GM12878 (cell line): ENCODE results near the gene HDAC9. TPM values are rescaled to one million over a fixed set of nuclear protein-coding genes. Genes with fewer than 3 reads are reported as not detected.

ENCODE experiments used
- ATAC-seq: fragments of 200-7000 bp; cut with Tn5 transposase; 3 replicates; pipeline ENCODE4 v1.9.1; 2020; ENCODE audit warnings: mild to moderate bottlenecking, moderate library complexity
- BruUV-seq: library from RNA; stranded (reverse); fragments of 400-500 nt; replicated peaks from 2 replicates; lab custom pipeline; 2021; lab: Mats Ljungman, UMichigan
- CTCF ChIA-PET: fragments of 300-600 bp; sonication (Branson Sonifier 250); formaldehyde crosslinking; extraction: SDS; loops from one replicate; lab custom pipeline; 2021; ENCODE audit warnings: inconsistent platforms; lab: Yijun Ruan, JAX
- POLR2A ChIA-PET: fragments of 350-600 bp; formaldehyde crosslinking; extraction: SDS; loops from one replicate; lab custom pipeline; 2021; ENCODE audit warnings: inconsistent platforms; lab: Charles Lee
- RAD21 ChIA-PET: fragments of 300-600 bp; sonication (Branson Sonifier 250); formaldehyde crosslinking; loops from one replicate; lab custom pipeline; 2023; ENCODE audit warnings: antibody characterized with exemption; ENCODE audit not compliant: unreplicated experiment; lab: Charles Lee
- SMC1A ChIA-PET: fragments of 300-600 bp; sonication (Branson Sonifier 250); formaldehyde crosslinking; loops from one replicate; lab custom pipeline; 2023; ENCODE audit not compliant: unreplicated experiment, uncharacterized antibody; lab: Charles Lee
- DNase-seq: peaks from one replicate; pipeline ENCODE4 v3.0.0-alpha.2; 2011; ENCODE audit warnings: low read depth, low spot score
- FAIRE-seq: peaks from 3 replicates; lab custom pipeline; 2011; peaks lifted over from hg19 to GRCh38; lab: Jason Lieb, UNC
- H2AFZ ChIP-seq: 2 replicates; pipeline ENCODE4 v1.6.0; 2011; ENCODE audit warnings: low read depth, low read length, control low read depth; ENCODE audit not compliant: control insufficient read depth
- H3K27ac ChIP-seq: 2 replicates; pipeline ENCODE4 v1.5.1; 2011; ENCODE audit warnings: control low read depth; ENCODE audit not compliant: control insufficient read depth, insufficient read depth
- H3K27me3 ChIP-seq, 2 experiments: replicated peaks in 1 of 2; 2 replicates each; pipeline versions ENCODE4 v1.6.0 to v1.6.1; 2011; ENCODE audit warnings: low read length in 1 of 2; ENCODE audit not compliant: control insufficient read depth in 2 of 2, insufficient read depth in 2 of 2
- H3K36me3 ChIP-seq, 2 experiments: 2 replicates each; pipeline ENCODE4 v1.5.1; 2011; ENCODE audit warnings: low read length in 1 of 2; ENCODE audit not compliant: control insufficient read depth in 2 of 2, insufficient read depth in 2 of 2
- H3K4me1 ChIP-seq: 2 replicates; pipeline ENCODE4 v1.6.1; 2011; ENCODE audit warnings: mild to moderate bottlenecking, low read length, moderate library complexity, mixed read lengths; ENCODE audit not compliant: control insufficient read depth, insufficient read depth
- H3K4me2 ChIP-seq: 2 replicates; pipeline ENCODE4 v1.6.0; 2011; ENCODE audit warnings: control low read depth; ENCODE audit not compliant: control insufficient read depth, insufficient read depth
- H3K4me3 ChIP-seq: fragments of 200-600 bp; sonication (generic); 2 replicates; pipeline ENCODE4 v1.5.1; 2016
- H3K79me2 ChIP-seq: 2 replicates; pipeline ENCODE4 v1.6.0; 2011; ENCODE audit warnings: low read length; ENCODE audit not compliant: control insufficient read depth, insufficient read depth
- H3K9ac ChIP-seq: 2 replicates; pipeline ENCODE4 v1.8.0; 2011; ENCODE audit warnings: low read length, control low read depth, mixed read lengths; ENCODE audit not compliant: control insufficient read depth, insufficient read depth
- H3K9me3 ChIP-seq: replicated peaks from 3 replicates; pipeline ENCODE4 v1.5.1; 2011; ENCODE audit warnings: mild to moderate bottlenecking, low read length; ENCODE audit not compliant: control insufficient read depth, insufficient read depth
- H4K20me1 ChIP-seq: 2 replicates; pipeline ENCODE4 v1.6.0; 2011; ENCODE audit not compliant: control insufficient read depth, insufficient read depth
- CREB1 ChIP-seq: IDR thresholded peaks from 2 replicates; pipeline ENCODE4 v1.6.1; 2012; ENCODE audit warnings: low read depth, mild to moderate bottlenecking, inconsistent platforms
- EED ChIP-seq: sonication (generic); IDR thresholded peaks from 2 replicates; pipeline ENCODE4 v1.6.1; 2016; ENCODE audit warnings: antibody characterized with exemption, low read depth
- ESRRA ChIP-seq: IDR thresholded peaks from 2 replicates; pipeline ENCODE4 v1.6.1; 2012; ENCODE audit warnings: mild to moderate bottlenecking, low read length, improper control_type of control experiment
- MTA3 ChIP-seq: IDR thresholded peaks from 2 replicates; pipeline ENCODE4 v1.6.1; 2012; ENCODE audit warnings: low read length, inconsistent platforms, borderline replicate concordance
- ZNF592 ChIP-seq: fragments of 450-650 bp; IDR thresholded peaks from 2 replicates; pipeline ENCODE4 v1.6.1; 2017; ENCODE audit warnings: mild to moderate bottlenecking, moderate library complexity
- WGBS: methylation state at CpG from one replicate; pipeline ENCODE4 v1.1.6; 2016; ENCODE audit warnings: low lambda C conversion rate; ENCODE audit not compliant: insufficient replicate concordance, insufficient coverage; ENCODE audit errors: missing lambda C conversion rate; 5-methylcytosine and 5-hydroxymethylcytosine counted together
- in situ Hi-C: fragments of 300-500 bp; cut with MboI; formaldehyde crosslinking; loops from 9 replicates; pipeline ENCODE4 v1.14.3; 2018; ENCODE audit warnings: mixed read lengths
- intact Hi-C: fragments of 100-400 bp; cut with micrococcal nuclease; formaldehyde crosslinking; loops from one replicate; pipeline ENCODE4 v1.14.2; 2022; ENCODE audit not compliant: unreplicated experiment
- polyA plus RNA-seq, 11 experiments: library from polyadenylated mRNA; depleted of rRNA in 4 of 11; unstranded in 6 of 11; stranded (reverse) in 5 of 11; fragments of >200 nt; fragmentation: Nextera tagmentation in 4 of 11; fragmentation: Illumina TruSeq in 1 of 11; extraction: Ambion mirVana in 4 of 11; extraction: Trizol in 1 of 11; gene quantifications; 1 replicate in 1 of 11; 2 replicates in 10 of 11; pipeline versions ENCODE4 v1.2.1 to v1.2.3, GENCODE V29; 2011 to 2016; ENCODE audit warnings: inconsistent platforms in 2 of 11, missing spikeins in 2 of 11, low read depth in 1 of 11
- total RNA-seq, 4 experiments: library from RNA; depleted of rRNA in 3 of 4; stranded (reverse); fragments of >200 nt in 3 of 4; fragmentation: Illumina TruSeq in 1 of 4; extraction: Trizol in 1 of 4; gene quantifications; 2 replicates each; pipeline versions ENCODE4 v1.2.1 to v1.2.3, GENCODE V29; 2013 to 2021

The HDAC9 gene
- total and polyA plus RNA-seq, 10 of the 15 experiments (the other 5 are each of a cell fraction or from before 2014, with no cell fraction given), result 0.73 to 12.8 (median 0.92) TPM

DNA sequence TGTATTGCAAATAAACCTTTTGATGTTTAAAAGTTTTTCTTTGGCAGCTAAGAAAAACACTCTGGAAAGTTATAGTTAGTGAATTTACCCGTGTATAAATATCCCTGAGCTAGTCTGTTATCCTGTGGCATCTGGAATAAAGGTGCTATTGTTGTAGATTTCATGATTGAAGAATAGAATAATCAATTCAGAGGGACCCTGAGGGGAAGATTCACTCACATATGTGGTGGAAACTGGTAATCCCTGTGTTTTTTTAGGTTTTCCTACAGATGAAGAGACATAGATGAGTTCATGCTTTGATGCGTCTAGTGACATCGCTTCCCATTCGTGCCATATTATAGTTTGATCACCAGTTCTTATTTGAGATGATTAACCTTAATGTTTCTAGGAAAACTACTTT, 457.3 kb downstream of the HDAC9 start:
- intact Hi-C loops (no loop called here), in situ Hi-C loops (no loop called here)
- Histone ChIP-seq H3K4me2 (no peak overlapping the region), H3K79me2 (no peaks in the 10 kb centered on the region), H2AFZ (no peak overlapping the region), H3K4me3 (no peak overlapping the region), H4K20me1 (no peaks in the 10 kb centered on the region), H3K4me1 (no peaks in the 10 kb centered on the region), H3K9me3 (no peaks in the 10 kb centered on the region), H3K36me3 (no peaks in the 10 kb centered on the region), H3K9ac (no peak overlapping the region), H3K27me3 (no peaks in the 10 kb centered on the region), H3K27ac (no peak overlapping the region)
- DNase-seq, result no peak
- POLR2A ChIA-PET, result no interaction called here
- RAD21 ChIA-PET, result no interaction called here
- WGBS, result 52% methylated on average over 4 of the region's 4 CpGs
- no TSS peak for BruUV-seq
- no peak for TF ChIP-seq EED
- no peak for TF ChIP-seq MTA3
- TF ChIP-seq ZNF592, result no peak
- no peak for TF ChIP-seq ESRRA
- no peak for TF ChIP-seq CREB1
- CTCF ChIA-PET, result no interaction called here
- SMC1A ChIA-PET, result interaction anchor here (0.6 to 0.7 kb wide), 2 partner anchors 99 to 1351 kb away, joined by 3 read pairs; no protein-coding TSS in a partner anchor
- no peak for FAIRE-seq
- no peak for ATAC-seq
